ENCODE results near the gene TMED8.

Gene TMED8

DNA sequence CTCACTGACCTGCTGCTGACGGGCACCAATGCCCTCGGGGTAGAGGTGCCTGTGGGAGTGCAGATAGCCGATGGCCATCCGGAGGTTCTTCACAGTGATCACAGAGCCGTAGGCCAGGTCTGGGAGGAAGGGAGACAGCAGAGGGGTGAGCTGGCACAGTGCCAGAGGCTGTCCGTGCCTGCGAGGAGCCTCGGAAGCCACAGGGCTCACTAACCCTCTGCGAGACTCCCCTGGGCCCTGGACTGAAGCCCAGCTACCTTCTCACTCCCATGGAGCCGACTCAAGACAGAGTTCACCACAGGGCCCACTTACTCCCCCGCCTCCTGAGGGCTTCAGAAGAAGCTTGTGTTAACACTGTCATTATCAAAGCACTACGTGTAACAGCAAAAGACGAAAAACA lies 80.7 kb downstream of the TMED8 start:
- DNase-seq (ENCODE audit: low read depth): no peak

DNA sequence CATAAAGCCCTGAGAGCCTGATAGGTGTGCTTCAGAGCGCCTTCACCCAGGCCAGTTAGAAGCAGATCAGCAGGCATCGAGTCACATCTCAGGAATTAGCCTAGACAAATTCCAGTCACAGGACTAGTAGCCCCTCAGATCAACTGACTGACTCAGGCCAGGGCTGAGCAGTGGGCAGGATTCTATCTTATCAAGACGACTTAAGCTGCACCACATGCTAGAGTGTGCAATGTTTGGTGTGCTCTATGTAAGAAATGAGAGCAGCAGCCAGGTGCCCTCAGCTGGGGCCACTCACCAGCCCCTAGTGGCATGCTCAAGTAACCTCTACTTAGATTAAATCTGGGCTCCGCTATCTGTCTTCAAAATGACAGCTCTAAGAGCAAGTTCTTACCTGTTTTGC lies 86.2 kb downstream of the TMED8 start:
- peak; percentile 74 for DNase-seq (ENCODE audit: low read depth)

DNA sequence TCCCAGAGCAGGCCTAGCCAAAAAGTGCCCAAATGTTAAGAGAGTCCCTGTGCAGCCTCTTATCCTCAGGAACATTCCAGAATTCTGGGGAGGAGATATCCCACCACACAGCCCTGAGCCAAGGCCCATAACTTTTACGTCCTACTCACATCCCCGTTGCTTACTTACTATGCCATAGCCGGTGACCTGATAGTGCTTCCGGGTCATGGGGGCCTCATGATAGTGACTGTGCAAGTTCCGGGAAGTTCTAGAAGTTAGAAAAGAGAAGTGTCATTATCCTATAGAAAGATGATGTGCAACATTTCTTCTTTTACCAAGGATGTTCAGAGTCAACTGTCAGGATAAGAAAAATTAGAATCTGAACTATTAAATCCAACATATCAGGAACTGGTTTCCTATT lies 90.3 kb downstream of the TMED8 start:
- DNase-seq (ENCODE audit: low read depth): no peak

All from iris pigment epithelial cell (primary cell).